Naive thymus-derived CD4-positive, alpha-beta T cell (primary cell): Measurements from ENCODE around the gene APOBEC3G. TPM values are rescaled to one million over a fixed set of nuclear protein-coding genes. Genes with fewer than 3 reads are reported as not detected.
"Not testable (repeated sequence)": the region's sequence is repeated elsewhere in the genome, so short reads cannot be mapped to it uniquely, and the experiment has no call there.

Experiments used
- ATAC-seq: fragments of 150-1000 bp; cut with Tn5 transposase; 2 replicates; pipeline ENCODE4 v1.10.0; 2021; ENCODE audit warnings: mild to moderate bottlenecking, moderate library complexity
- CTCF ChIA-PET: fragments of 350-600 bp; sonication (Branson Sonifier 250); formaldehyde crosslinking; loops from one replicate; lab custom pipeline; 2021; ENCODE audit warnings: antibody characterized with exemption; lab: Charles Lee
- POLR2A ChIA-PET: fragments of 350-600 bp; sonication (Branson Sonifier 250); formaldehyde crosslinking; loops from one replicate; lab custom pipeline; 2021; ENCODE audit warnings: antibody characterized with exemption, inconsistent platforms; lab: Charles Lee
- DNase-seq, 9 donors: peaks; one replicate each; pipeline versions ENCODE4 v3.0.0 to v3.0.0-alpha.2; 2020 to 2022; ENCODE audit warnings: mixed read lengths in 1 of 9
- H3K27ac ChIP-seq: one replicate; pipeline ENCODE4 v1.7.0; 2013; ENCODE audit warnings: mild to moderate bottlenecking, low read depth, low read length, moderate library complexity
- H3K27me3 ChIP-seq, 2 donors: one replicate each; pipeline ENCODE4 v1.7.0; 2013; ENCODE audit warnings: low read length in 2 of 2, mild to moderate bottlenecking in 2 of 2, moderate library complexity in 2 of 2; ENCODE audit not compliant: control insufficient read depth in 2 of 2, insufficient read depth in 2 of 2
- H3K36me3 ChIP-seq, 3 experiments: 1 replicate in 2 of 3; 2 replicates in 1 of 3; pipeline ENCODE4 v1.7.0; 2013; ENCODE audit warnings: low read length in 3 of 3, mild to moderate bottlenecking in 3 of 3, moderate library complexity in 1 of 3; ENCODE audit not compliant: insufficient read depth in 3 of 3, control insufficient read depth in 2 of 3
- H3K4me1 ChIP-seq, 2 donors: one replicate each; pipeline ENCODE4 v1.7.0; 2013; ENCODE audit warnings: low read length in 2 of 2, mild to moderate bottlenecking in 2 of 2, moderate library complexity in 1 of 2; ENCODE audit not compliant: control insufficient read depth in 2 of 2, insufficient read depth in 2 of 2
- H3K4me3 ChIP-seq: 2 replicates; pipeline ENCODE4 v1.7.0; 2013; ENCODE audit warnings: mild to moderate bottlenecking, low read length
- H3K9me3 ChIP-seq, 3 experiments: 1 replicate in 2 of 3; 2 replicates in 1 of 3; pipeline ENCODE4 v1.7.0; 2013; ENCODE audit warnings: low read length in 3 of 3; ENCODE audit not compliant: control insufficient read depth in 2 of 3
- H3K27ac Mint-ChIP-seq, 9 donors: one replicate each; pipeline ENCODE4 v1.8.0; 2020 to 2022; ENCODE audit warnings: mixed read lengths in 9 of 9, mild to moderate bottlenecking in 8 of 9, moderate library complexity in 5 of 9, inconsistent platforms in 2 of 9
- H3K27me3 Mint-ChIP-seq, 5 donors: one replicate each; pipeline ENCODE4 v1.8.0; 2021 to 2022; ENCODE audit warnings: mixed read lengths in 5 of 5, mild to moderate bottlenecking in 1 of 5
- H3K36me3 Mint-ChIP-seq, 5 donors: one replicate each; pipeline ENCODE4 v1.8.0; 2020 to 2022; ENCODE audit warnings: mixed read lengths in 5 of 5, mild to moderate bottlenecking in 3 of 5, inconsistent platforms in 1 of 5
- H3K4me1 Mint-ChIP-seq, 7 donors: one replicate each; pipeline ENCODE4 v1.8.0; 2020 to 2022; ENCODE audit warnings: mixed read lengths in 7 of 7, mild to moderate bottlenecking in 3 of 7, inconsistent platforms in 1 of 7
- H3K4me3 Mint-ChIP-seq, 10 donors: one replicate each; pipeline ENCODE4 v1.8.0; 2020 to 2022; ENCODE audit warnings: mild to moderate bottlenecking in 10 of 10, mixed read lengths in 10 of 10, moderate library complexity in 6 of 10, inconsistent platforms in 2 of 10
- H3K9me3 Mint-ChIP-seq, 11 donors: one replicate each; pipeline ENCODE4 v1.8.0; 2020 to 2022; ENCODE audit warnings: mixed read lengths in 11 of 11, mild to moderate bottlenecking in 4 of 11, inconsistent platforms in 1 of 11, moderate library complexity in 1 of 11
- intact Hi-C, 2 donors: fragments of 100-400 bp; cut with micrococcal nuclease; formaldehyde crosslinking; loops; one replicate each; pipeline ENCODE4 v1.15.1; 2023
- polyA plus RNA-seq, 2 donors: library from polyadenylated mRNA; unstranded; fragments of 300-500 nt; fragmentation: Illumina TruSeq; gene quantifications; one replicate each; pipeline ENCODE4 v1.2.3, GENCODE V29; 2021
- total RNA-seq, 6 experiments: library from RNA in 5 of 6; stranded (reverse) in 5 of 6; gene quantifications; 1 replicate in 5 of 6; 2 replicates in 1 of 6; pipeline ENCODE4 v1.2.3 and lab custom pipeline; 2021 to 2026

The APOBEC3G gene
- total and polyA plus RNA-seq, 7 experiments from 2014 or later, result 18.5 to 93.2 (median 22.9) TPM

DNA sequence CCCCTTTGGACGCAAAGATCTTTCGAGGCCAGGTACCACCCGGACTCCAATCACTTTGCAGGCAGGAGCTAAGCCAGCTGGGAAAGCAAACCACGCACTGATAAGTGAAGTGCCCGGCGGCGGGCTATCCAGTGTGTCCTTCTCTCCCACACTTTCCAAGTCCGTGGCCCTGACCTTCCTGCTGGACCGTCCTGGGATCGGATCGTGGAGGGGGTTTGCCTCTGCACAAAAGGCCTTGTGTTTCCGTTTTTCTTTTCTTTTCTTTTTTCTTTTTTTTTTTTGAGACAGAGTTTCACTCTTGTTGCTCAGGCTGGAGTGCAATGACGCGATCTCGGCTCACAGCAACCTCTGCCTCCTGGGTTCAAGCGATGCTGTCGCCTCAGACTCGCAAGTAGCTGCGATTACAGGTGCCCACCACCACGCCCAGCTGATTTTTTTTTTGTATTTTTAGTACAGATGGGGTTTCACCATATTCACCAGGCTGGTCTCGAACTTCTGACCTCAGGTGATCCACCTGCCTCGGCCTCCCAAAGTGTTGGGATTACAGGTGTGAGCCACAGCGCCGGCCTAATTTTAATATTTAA is 2.1 kb downstream of the APOBEC3G start:
- Histone ChIP-seq H3K4me1 (peaks cover 4 to 44% of the 10 kb centered on the region in 2 donors), H3K4me3 (peak overlapping the region; percentile 77), H3K36me3 (peaks cover 9 to 26% (median 14%) of the 10 kb centered on the region in 3 experiments)
- H3K9me3 ChIP-seq, ATAC-seq, DNase-seq, H3K9me3 Mint-ChIP-seq, H3K27me3 ChIP-seq, CTCF ChIA-PET, H3K27ac ChIP-seq, H3K27me3 Mint-ChIP-seq: not testable (repeated sequence)
- Mint-ChIP-seq H3K36me3 (peaks cover 7 to 26% (median 9%) of the 10 kb centered on the region in 5 donors), H3K4me3 (peak overlapping the region in 4 of 10 donors; percentile 12 to 87 (median 64)), H3K4me1 (peaks cover 23 to 54% (median 36%) of the 10 kb centered on the region in 7 donors), H3K27ac (peak overlapping the region in 2 of 9 donors; percentile 46 to 89)
- intact Hi-C loops, result loop anchor here (5.0 kb wide), 4 partner anchors 37 to 67 kb away; partner anchors contain the start of genes APOBEC3C (in 1 of the 2), APOBEC3D (in 1 of the 2) and APOBEC3F (in 1 of the 2)
- POLR2A ChIA-PET, result interaction anchor here (0.6 to 1.1 kb wide), 3 partner anchors 8 to 50 kb away, joined by 3 read pairs; no protein-coding TSS in a partner anchor

DNA sequence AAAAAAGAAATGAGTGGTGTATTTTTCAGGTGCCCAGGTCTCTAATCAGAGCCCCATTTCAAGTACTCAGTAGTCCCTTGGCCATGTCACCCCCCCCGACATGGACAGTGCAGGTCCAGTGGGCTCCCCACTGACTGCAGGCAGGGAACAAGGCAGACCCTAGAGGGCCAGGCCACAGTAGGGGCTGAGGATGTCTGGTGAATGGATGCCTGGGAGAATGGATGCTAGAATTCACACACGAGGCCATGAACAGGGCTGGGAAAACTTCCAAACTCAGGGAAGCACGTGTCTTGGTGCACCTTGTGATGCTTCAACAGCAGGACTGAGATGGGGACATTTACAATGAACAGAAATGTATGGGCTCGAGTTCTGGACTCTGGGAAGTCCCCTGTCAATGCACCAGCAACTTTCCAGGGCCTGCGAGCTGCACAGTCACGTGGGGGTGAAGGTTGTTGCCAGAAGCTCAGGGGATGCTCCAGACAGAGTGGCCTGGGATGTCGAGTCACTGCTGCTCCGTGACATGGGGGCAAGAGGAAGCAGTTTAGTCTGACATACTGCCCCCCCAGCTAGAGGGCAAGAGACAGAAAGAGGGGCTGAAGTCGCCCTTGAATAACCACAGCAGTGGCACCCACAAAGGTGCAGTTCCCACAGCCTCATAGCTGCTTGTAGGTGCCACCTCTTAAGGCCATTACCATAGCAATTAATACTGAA is 3.1 kb downstream of the APOBEC3G start:
- Mint-ChIP-seq H3K9me3 (no peaks in the 10 kb centered on the region), H3K27ac (peak overlapping the region in 3 of 9 donors; percentile 25 to 43 (median 36)), H3K36me3 (peaks cover 7 to 27% (median 9%) of the 10 kb centered on the region in 5 donors), H3K27me3 (no peaks in the 10 kb centered on the region), H3K4me3 (peak overlapping the region in 3 of 10 donors; percentile 19 to 47 (median 40)), H3K4me1 (peaks cover 23 to 58% (median 36%) of the 10 kb centered on the region in 7 donors)
- CTCF ChIA-PET, result no interaction called here
- Histone ChIP-seq H3K27me3 (no peaks in the 10 kb centered on the region), H3K27ac (no peak overlapping the region), H3K4me3 (peak overlapping the region; percentile 6), H3K36me3 (peaks cover 9 to 26% (median 14%) of the 10 kb centered on the region in 3 experiments), H3K4me1 (peaks cover 4 to 47% of the 10 kb centered on the region in 2 donors), H3K9me3 (no peaks in the 10 kb centered on the region)
- DNase-seq (no peak), ATAC-seq (peak; percentile 20)
- POLR2A ChIA-PET, result interaction anchor here (0.6 to 1.1 kb wide), 4 partner anchors 9 to 54 kb away, joined by 3 to 4 read pairs (median 4); no protein-coding TSS in a partner anchor
- intact Hi-C loops, result no loop called here

DNA sequence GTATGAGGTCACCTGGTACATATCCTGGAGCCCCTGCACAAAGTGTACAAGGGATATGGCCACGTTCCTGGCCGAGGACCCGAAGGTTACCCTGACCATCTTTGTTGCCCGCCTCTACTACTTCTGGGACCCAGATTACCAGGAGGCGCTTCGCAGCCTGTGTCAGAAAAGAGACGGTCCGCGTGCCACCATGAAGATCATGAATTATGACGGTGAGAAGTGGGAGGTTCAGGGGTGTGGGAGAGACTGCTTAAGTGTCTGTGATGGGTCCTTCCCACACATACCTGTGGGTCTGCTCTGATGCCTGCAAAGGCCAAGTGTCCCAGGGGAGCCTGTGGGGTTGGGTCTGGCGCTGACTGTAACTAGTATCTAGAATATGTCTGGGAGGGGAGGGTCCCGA is 3.9 kb downstream of the APOBEC3G start:
- intact Hi-C loops, result no loop called here
- peaks cover 17 to 59% (median 30%) of the 10 kb centered on the region in 7 donors for H3K4me1 Mint-ChIP-seq
- Histone ChIP-seq H3K9me3 (no peaks in the 10 kb centered on the region), H3K36me3 (peaks cover 9 to 26% (median 14%) of the 10 kb centered on the region in 3 experiments), H3K4me1 (peaks cover 4 to 47% of the 10 kb centered on the region in 2 donors), H3K27me3 (no peaks in the 10 kb centered on the region), H3K4me3 (peak overlapping the region; percentile 6), H3K27ac (no peak overlapping the region)
- ChIA-PET CTCF (no interaction called here), POLR2A (interaction anchor here (0.9 kb wide), 1 partner anchor 8 kb away, joined by 4 read pairs; no protein-coding TSS in a partner anchor)
- H3K36me3 Mint-ChIP-seq, result peaks cover 7 to 31% (median 9%) of the 10 kb centered on the region in 5 donors
- peak overlapping the region in 3 of 9 donors; percentile 3 to 73 (median 29) for H3K27ac Mint-ChIP-seq
- no peak overlapping the region for H3K4me3 Mint-ChIP-seq
- ATAC-seq (no peak), DNase-seq (no peak)
- H3K9me3 Mint-ChIP-seq, result no peaks in the 10 kb centered on the region
- no peaks in the 10 kb centered on the region for H3K27me3 Mint-ChIP-seq

DNA sequence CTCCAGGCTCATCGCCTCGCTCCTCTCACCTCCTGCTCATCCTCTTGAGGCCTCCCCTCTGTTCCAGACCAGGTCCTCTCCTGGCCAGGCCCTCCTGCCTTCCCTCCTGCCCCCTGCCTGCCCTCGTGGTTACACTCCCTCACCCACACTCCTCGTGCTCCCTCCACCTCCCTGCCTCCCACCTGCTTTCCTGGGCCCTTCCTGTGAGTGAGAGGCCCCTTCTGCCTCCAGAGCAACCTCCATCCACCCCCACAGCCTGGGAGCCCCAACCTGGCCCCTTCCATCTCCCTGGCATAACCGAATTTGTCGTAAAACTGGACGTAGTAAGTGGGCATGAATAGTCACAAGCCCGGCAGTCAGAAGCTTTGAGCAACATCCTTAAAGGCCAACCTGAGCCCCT is 4.5 kb downstream of the APOBEC3G start:
- no peak overlapping the region for H3K27ac ChIP-seq
- intact Hi-C loops, result no loop called here
- peaks cover 4 to 51% of the 10 kb centered on the region in 2 donors for H3K4me1 ChIP-seq
- Mint-ChIP-seq H3K4me1 (peaks cover 13 to 60% (median 25%) of the 10 kb centered on the region in 7 donors), H3K36me3 (peaks cover 7 to 33% (median 9%) of the 10 kb centered on the region in 5 donors), H3K27me3 (no peaks in the 10 kb centered on the region), H3K9me3 (no peaks in the 10 kb centered on the region), H3K4me3 (no peak overlapping the region), H3K27ac (peak overlapping the region in 3 of 9 donors; percentile 26 to 73 (median 51))
- H3K9me3 ChIP-seq, result no peaks in the 10 kb centered on the region
- ChIA-PET CTCF (interaction anchor here (1.0 kb wide), 1 partner anchor 239 kb away, joined by 3 read pairs; no protein-coding TSS in a partner anchor), POLR2A (interaction anchor here (0.6 kb wide), 1 partner anchor 11 kb away, joined by 3 read pairs; no protein-coding TSS in a partner anchor)
- no peaks in the 10 kb centered on the region for H3K27me3 ChIP-seq
- no peak for ATAC-seq
- no peak for DNase-seq
- H3K36me3 ChIP-seq, result peaks cover 9 to 31% (median 14%) of the 10 kb centered on the region in 3 experiments
- H3K4me3 ChIP-seq, result peak overlapping the region; percentile 6

DNA sequence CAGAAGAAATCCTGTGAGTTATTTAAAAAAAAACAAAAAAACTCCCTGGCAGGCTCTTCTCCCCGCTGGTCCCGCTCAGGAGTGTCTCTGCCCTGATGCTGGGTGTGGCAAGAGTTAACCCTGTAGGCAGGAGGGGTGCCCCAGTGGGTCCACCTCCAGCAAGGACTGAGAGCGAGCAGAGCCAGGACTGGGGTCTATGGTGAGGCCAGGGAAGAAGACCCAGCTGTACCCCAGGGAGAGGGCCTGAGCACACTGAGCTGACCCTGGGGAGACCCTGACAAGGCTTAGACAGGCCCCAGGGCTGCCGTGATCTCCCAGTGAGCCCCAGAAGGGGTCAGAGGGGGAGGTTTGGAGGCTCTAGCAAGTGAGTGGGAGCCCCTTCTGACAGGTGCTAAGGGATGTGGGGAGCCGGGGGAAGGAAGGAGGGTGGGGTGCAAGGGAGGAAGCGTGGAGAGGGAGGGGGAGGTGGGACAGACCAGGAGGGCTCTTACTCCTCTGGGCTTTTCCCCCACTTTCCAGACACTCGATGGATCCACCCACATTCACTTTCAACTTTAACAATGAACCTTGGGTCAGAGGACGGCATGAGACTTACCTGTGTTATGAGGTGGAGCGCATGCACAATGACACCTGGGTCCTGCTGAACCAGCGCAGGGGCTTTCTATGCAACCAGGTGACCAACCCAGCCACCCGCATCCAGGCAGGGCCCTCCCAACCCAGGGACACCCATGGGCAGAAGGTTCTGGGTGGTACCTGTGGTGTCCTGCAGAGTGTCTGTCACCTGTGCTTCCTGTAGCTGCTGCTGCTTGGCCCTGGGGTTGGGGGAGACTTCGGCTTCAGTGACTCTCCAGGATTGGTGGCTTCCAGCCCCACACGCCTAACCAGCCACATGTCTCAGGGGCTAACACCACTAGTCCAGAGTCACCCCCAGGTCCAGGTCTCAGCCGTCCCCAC is 6.4 kb downstream of the APOBEC3G start:
- no peak for ATAC-seq
- no peak overlapping the region for H3K27ac ChIP-seq
- CTCF ChIA-PET, result no interaction called here

More for the DNA sequence above, 6.4 kb downstream of the APOBEC3G start:
- DNase-seq, result no peak
- H3K4me1 ChIP-seq, result peaks cover 0 to 69% of the 10 kb centered on the region in 2 donors
- no peaks in the 10 kb centered on the region for H3K9me3 ChIP-seq
- no peak overlapping the region for H3K4me3 ChIP-seq
- Mint-ChIP-seq H3K9me3 (no peaks in the 10 kb centered on the region), H3K27me3 (no peaks in the 10 kb centered on the region), H3K27ac (peak overlapping the region in 1 of 9 donors; percentile 52), H3K36me3 (peaks cover 8 to 35% (median 15%) of the 10 kb centered on the region in 5 donors), H3K4me3 (no peak overlapping the region), H3K4me1 (peaks cover 0 to 61% (median 23%) of the 10 kb centered on the region in 7 donors)
- peaks cover 9 to 38% (median 14%) of the 10 kb centered on the region in 3 experiments for H3K36me3 ChIP-seq
- POLR2A ChIA-PET, result interaction anchor here (1.2 to 1.7 kb wide), 2 partner anchors 11 to 15 kb away, joined by 3 to 4 read pairs; no protein-coding TSS in a partner anchor
- no peaks in the 10 kb centered on the region for H3K27me3 ChIP-seq
- intact Hi-C loops, result no loop called here
